Measurements from ENCODE around the gene ZNF382. TPM values are rescaled to one million over a fixed set of nuclear protein-coding genes. Genes with fewer than 3 reads are reported as not detected.

Gene ZNF382
- polyA plus RNA-seq, 6 donors from 2014 or later, result 0.28 to 15.5 (median 8.0) TPM

- Mint-ChIP-seq H3K36me3 (peaks cover 53 to 55% of the 10 kb centered on the region in 2 donors), H3K4me3 (no peak overlapping the region)
Observed at GRCh38 chr19:36627057-36627456, 21.9 kb downstream of the ZNF382 start.

GRCh38 chr19:36635342-36635741 lies 30.2 kb downstream of the ZNF382 start:
- ATAC-seq (ENCODE audit: low read depth in 2 of 2) (no peak), DNase-seq (no peak)
- Mint-ChIP-seq H3K9me3 (peaks cover 9 to 95% (median 90%) of the 10 kb centered on the region in 7 donors), H3K4me1 (no peaks in the 10 kb centered on the region), H3K36me3 (peaks cover 37 to 54% of the 10 kb centered on the region in 2 donors), H3K27me3 (no peaks in the 10 kb centered on the region), H3K4me3 (no peak overlapping the region), H3K27ac (no peak overlapping the region)

More at GRCh38 chr19:36627057-36627456, 21.9 kb downstream of the ZNF382 start:
- no peak overlapping the region for H3K27ac Mint-ChIP-seq
- peaks cover 8 to 92% (median 84%) of the 10 kb centered on the region in 7 donors for H3K9me3 Mint-ChIP-seq
- ATAC-seq (ENCODE audit: low read depth in 2 of 2) (no peak), DNase-seq (no peak)
- H3K27me3 Mint-ChIP-seq, result no peaks in the 10 kb centered on the region
- no peaks in the 10 kb centered on the region for H3K4me1 Mint-ChIP-seq

- Mint-ChIP-seq H3K9me3 (peaks cover 5 to 92% (median 85%) of the 10 kb centered on the region in 7 donors), H3K27ac (no peak overlapping the region), H3K36me3 (peaks cover 48 to 58% of the 10 kb centered on the region in 2 donors), H3K4me3 (no peak overlapping the region), H3K27me3 (no peaks in the 10 kb centered on the region), H3K4me1 (no peaks in the 10 kb centered on the region)
- DNase-seq, result no peak
- no peak for ATAC-seq (ENCODE audit: low read depth in 2 of 2)
Observed at GRCh38 chr19:36638862-36639510, 33.9 kb downstream of the ZNF382 start.

- no peak for ATAC-seq (ENCODE audit: low read depth in 2 of 2)
- DNase-seq, result no peak
- Mint-ChIP-seq H3K36me3 (peaks cover 33 to 42% of the 10 kb centered on the region in 2 donors), H3K9me3 (peaks cover 0 to 74% (median 57%) of the 10 kb centered on the region in 7 donors), H3K4me1 (no peaks in the 10 kb centered on the region), H3K27ac (no peak overlapping the region), H3K27me3 (no peaks in the 10 kb centered on the region), H3K4me3 (no peak overlapping the region)
Observed at GRCh38 chr19:36646746-36647145, 41.6 kb downstream of the ZNF382 start.

- Mint-ChIP-seq H3K4me1 (no peaks in the 10 kb centered on the region), H3K4me3 (no peak overlapping the region), H3K27ac (no peak overlapping the region), H3K9me3 (peaks cover 16 to 66% (median 57%) of the 10 kb centered on the region in 7 donors), H3K27me3 (no peaks in the 10 kb centered on the region), H3K36me3 (peaks cover 56 to 60% of the 10 kb centered on the region in 2 donors)
- no peak for ATAC-seq (ENCODE audit: low read depth in 2 of 2)
- no peak for DNase-seq
Observed at GRCh38 chr19:36652958-36653357, 47.8 kb downstream of the ZNF382 start.

GRCh38 chr19:36665832-36666231 lies 60.7 kb downstream of the ZNF382 start:
- peak overlapping the region; percentile 97 to 100 (median 100) for H3K4me3 Mint-ChIP-seq
- H3K27ac Mint-ChIP-seq, result peak overlapping the region in 4 of 6 donors; percentile 30 to 97 (median 91)
- no peaks in the 10 kb centered on the region for H3K27me3 Mint-ChIP-seq
- no peak for ATAC-seq (ENCODE audit: low read depth in 2 of 2)
- peaks cover 0 to 20% (median 5%) of the 10 kb centered on the region in 7 donors for H3K9me3 Mint-ChIP-seq
- no peak for DNase-seq
- peaks cover 38 to 39% of the 10 kb centered on the region in 2 donors for H3K36me3 Mint-ChIP-seq
- H3K4me1 Mint-ChIP-seq, result peaks cover 36 to 40% (median 38%) of the 10 kb centered on the region in 3 donors

- Mint-ChIP-seq H3K9me3 (peaks cover 0 to 11% (median 4%) of the 10 kb centered on the region in 7 donors), H3K4me1 (peaks cover 36 to 50% (median 39%) of the 10 kb centered on the region in 3 donors), H3K27ac (peak overlapping the region in 1 of 6 donors; percentile 15), H3K36me3 (peaks cover 24 to 29% of the 10 kb centered on the region in 2 donors), H3K4me3 (peak overlapping the region; percentile 60 to 100 (median 90)), H3K27me3 (no peaks in the 10 kb centered on the region)
- DNase-seq (no peak), ATAC-seq (ENCODE audit: low read depth in 2 of 2) (no peak)
Observed at GRCh38 chr19:36668646-36669045, 63.5 kb downstream of the ZNF382 start.

GRCh38 chr19:36672368-36672767 lies 67.3 kb downstream of the ZNF382 start:
- DNase-seq, result no peak
- peaks cover 5 to 12% of the 10 kb centered on the region in 2 donors for H3K36me3 Mint-ChIP-seq
- H3K27ac Mint-ChIP-seq, result peak overlapping the region in 1 of 6 donors; percentile 52

GRCh38 chr19:36674201-36674600 lies 69.1 kb downstream of the ZNF382 start:
- no peak for DNase-seq
- no peaks in the 10 kb centered on the region for H3K27me3 Mint-ChIP-seq
- no peak overlapping the region for H3K4me3 Mint-ChIP-seq
- no peak for ATAC-seq (ENCODE audit: low read depth in 2 of 2)
- H3K4me1 Mint-ChIP-seq, result peaks cover 2 to 16% (median 2%) of the 10 kb centered on the region in 3 donors
- H3K9me3 Mint-ChIP-seq, result peaks cover 0 to 17% (median 14%) of the 10 kb centered on the region in 7 donors
- no peak overlapping the region for H3K27ac Mint-ChIP-seq
- peaks cover 19 to 20% of the 10 kb centered on the region in 2 donors for H3K36me3 Mint-ChIP-seq

More at GRCh38 chr19:36672368-36672767, 67.3 kb downstream of the ZNF382 start:
- Mint-ChIP-seq H3K27me3 (no peaks in the 10 kb centered on the region), H3K9me3 (peaks cover 0 to 4% (median 0%) of the 10 kb centered on the region in 7 donors), H3K4me1 (peaks cover 13 to 28% (median 16%) of the 10 kb centered on the region in 3 donors), H3K4me3 (no peak overlapping the region)
- no peak for ATAC-seq (ENCODE audit: low read depth in 2 of 2)

GRCh38 chr19:36679455-36679854 lies 74.3 kb downstream of the ZNF382 start:
- Mint-ChIP-seq H3K4me3 (no peak overlapping the region), H3K9me3 (peaks cover 3 to 21% (median 17%) of the 10 kb centered on the region in 7 donors), H3K36me3 (peaks cover 42 to 46% of the 10 kb centered on the region in 2 donors), H3K4me1 (peaks cover 0 to 5% (median 0%) of the 10 kb centered on the region in 3 donors), H3K27me3 (no peaks in the 10 kb centered on the region), H3K27ac (no peak overlapping the region)
- no peak for DNase-seq
- no peak for ATAC-seq (ENCODE audit: low read depth in 2 of 2)

Other genes with a start within 250 kb of the ZNF382 start
- 10 to 100 TPM in 1 of 6 donors, 1 to 10 TPM in 5; 2.9 to 11.6 (median 5.2) TPM for gene ZFP14, start 226.1 kb upstream of the ZNF382 start, polyA plus RNA-seq (ENCODE audit: low read depth in 6 of 6)
- 10 to 100 TPM; 15.8 to 23.7 (median 17.5) TPM for gene ZFP82, start 186.7 kb upstream of the ZNF382 start, polyA plus RNA-seq (ENCODE audit: low read depth in 6 of 6)
- gene ZNF566, start 115.8 kb upstream of the ZNF382 start, polyA plus RNA-seq (ENCODE audit: low read depth in 6 of 6), result 10 to 100 TPM; 11.4 to 27.9 (median 17.6) TPM
- 10 to 100 TPM in 3 of 6 donors, 1 to 10 TPM in 3; 2.2 to 16.2 (median 10.1) TPM for gene ZNF260, start 77.0 kb upstream of the ZNF382 start, polyA plus RNA-seq (ENCODE audit: low read depth in 6 of 6)
- gene ZNF529, start 32.0 kb upstream of the ZNF382 start, polyA plus RNA-seq (ENCODE audit: low read depth in 6 of 6), result 10 to 100 TPM in 3 of 6 donors, 1 to 10 TPM in 3; 5.9 to 10.8 (median 9.5) TPM
- gene ZNF461, start 61.5 kb downstream of the ZNF382 start, polyA plus RNA-seq (ENCODE audit: low read depth in 6 of 6), result 10 to 100 TPM in 2 of 6 donors, 1 to 10 TPM in 4; 2.5 to 13.0 (median 8.6) TPM
- gene ZNF567, start 82.3 kb downstream of the ZNF382 start, polyA plus RNA-seq (ENCODE audit: low read depth in 6 of 6), result 10 to 100 TPM in 5 of 6 donors, 1 to 10 TPM in 1; 3.3 to 20.0 (median 12.9) TPM
- 1 to 10 TPM in 2 of 6 donors, under 1 TPM in 3, not detected in 1; 0.29 to 1.8 (median 0.63) TPM for gene ZNF850, start 167.5 kb downstream of the ZNF382 start, polyA plus RNA-seq (ENCODE audit: low read depth in 6 of 6)
- gene ZNF790, start 233.1 kb downstream of the ZNF382 start, polyA plus RNA-seq (ENCODE audit: low read depth in 6 of 6), result 10 to 100 TPM in 1 of 6 donors, 1 to 10 TPM in 5; 3.1 to 10.9 (median 7.8) TPM
- gene ZNF345, start 245.6 kb downstream of the ZNF382 start, polyA plus RNA-seq (ENCODE audit: low read depth in 6 of 6), result 10 to 100 TPM in 4 of 6 donors, 1 to 10 TPM in 1, not detected in 1; 8.4 to 13.6 (median 10.9) TPM